Heart left ventricle (tissue), 13 donors: ENCODE data around the gene OR9A4.

Experiments
- CTCF ChIP-seq, 12 donors: fragments of 200-600 bp; sonication (generic) in 4 of 12; IDR thresholded peaks; one replicate each; pipeline versions ENCODE4 v1.5.0 to v1.8.0; 2018 to 2022; ENCODE audit warnings: antibody characterized with exemption in 12 of 12, mild to moderate bottlenecking in 5 of 12
- POLR2A ChIP-seq, 2 donors: fragments of 450-650 bp; IDR thresholded peaks; one replicate each; pipeline ENCODE4 v1.6.1; 2017; ENCODE audit warnings: antibody characterized with exemption in 2 of 2, mild to moderate bottlenecking in 2 of 2, moderate library complexity in 2 of 2
- donor health status: ischemic (EF 13 %, LVEDD 7.1; RV severe dilation, severe dysfunction).
- donor health status: DM: no; HTN: yes; CAD: no.
- donor health status: DM: no; HTN: no; CAD: no.
- donor health status: ischemic (EF 25% LVEDD 6.9; RV normal size, moderate dysfunction).
- donor health status: ischemic (EF 25% LVEDD 5.7; RV mildly dilated, moderate dysfunction).
- donor health status: ischemic (EF 35%, LVEDD 5.7; RV mildly dilated, moderate dysfunction).
- donor health status: nonischemic (EF 11% LVEDD 7.7; RV severe dilation, severe dysfunction).
- donor health status: DM: yes; HTN: yes; CAD: no.
- donor health status: PGD.
- donor health status: ischemic (EF 29% LVEDD 5.4; RV normal size, mild dysfunction).
- donor health status: nonischemic (EF 23%, LVEDD 6.1; RV moderate dilation, normal function).

GRCh38 chr7:141946796-141947195 is 30.6 kb downstream of the OR9A4 start, which contains the start of gene CLEC5A:
- TF ChIP-seq CTCF (IDR thresholded peaks at IDR 0.05) (no peak), POLR2A (IDR thresholded peaks at IDR 0.05) (no peak)
